ENCODE measurements around the gene MKNK1.

Gene MKNK1

GRCh38 chr1:46595127-46595526, 8.9 kb downstream of the MKNK1 start:
- no peak for DNase-seq (ENCODE audit: low spot score)

DNA sequence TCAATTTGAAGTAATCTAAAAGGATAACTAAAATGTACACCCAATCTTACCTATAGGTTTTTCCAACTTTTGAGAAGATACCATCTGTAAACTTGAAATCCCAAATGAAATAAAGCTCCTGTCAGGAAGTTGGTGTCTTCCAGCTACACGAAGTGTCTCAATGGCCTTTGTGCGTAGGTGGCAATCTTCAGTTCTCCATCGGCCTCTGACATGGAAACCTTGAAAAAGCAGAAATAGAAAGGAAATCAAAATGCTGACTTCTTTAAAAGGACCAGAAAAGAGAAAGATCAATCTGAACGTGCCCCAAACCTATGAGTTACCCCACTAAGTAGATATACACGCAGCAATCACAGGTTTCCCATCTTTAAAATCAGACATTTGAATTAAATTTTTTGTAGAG, 10.0 kb downstream of the MKNK1 start:
- DNase-seq (ENCODE audit: low spot score), result no peak

DNA sequence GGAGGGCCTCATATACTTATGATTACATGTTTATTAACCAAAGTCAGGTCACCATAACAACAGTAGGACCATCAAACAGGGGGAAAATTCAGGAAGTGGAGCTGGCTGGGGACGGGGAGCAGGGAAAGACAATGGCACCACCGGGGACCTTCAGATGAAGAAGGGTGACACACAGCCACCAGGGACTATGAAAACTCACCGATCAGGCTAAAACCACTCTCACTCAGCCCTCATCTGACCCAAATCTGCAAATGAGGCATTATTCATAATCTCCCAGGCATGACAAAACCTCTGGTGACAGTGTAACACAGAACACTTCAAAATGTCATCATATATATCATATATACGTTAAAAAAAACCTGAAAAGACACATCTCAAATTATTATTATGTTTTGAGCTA, 11.2 kb downstream of the MKNK1 start:
- no peak for DNase-seq (ENCODE audit: low spot score)

- DNase-seq (ENCODE audit: low spot score), result no peak
Observed at GRCh38 chr1:46589529-46589928, 14.5 kb downstream of the MKNK1 start.

DNA sequence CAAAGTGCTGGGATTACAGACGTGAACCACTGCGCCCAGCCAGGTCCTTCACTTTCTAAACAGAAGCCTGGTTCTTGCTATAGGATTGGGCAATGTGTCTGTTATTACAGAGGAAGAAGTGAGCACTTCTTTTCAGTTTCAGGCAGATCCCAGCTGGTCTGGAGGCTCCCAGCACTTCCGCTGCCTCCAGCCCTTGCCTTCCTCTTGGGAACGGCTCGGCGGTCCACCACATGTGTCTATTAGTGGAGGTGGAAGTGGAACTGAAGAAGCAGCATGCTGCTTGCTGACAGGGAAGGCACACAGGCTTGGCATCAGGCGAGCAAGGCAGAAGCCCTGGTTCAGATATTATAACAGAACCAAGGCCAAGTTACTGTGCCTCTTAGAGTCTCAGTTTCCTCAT, 17.0 kb downstream of the MKNK1 start:
- DNase-seq (ENCODE audit: low spot score), result no peak

DNA sequence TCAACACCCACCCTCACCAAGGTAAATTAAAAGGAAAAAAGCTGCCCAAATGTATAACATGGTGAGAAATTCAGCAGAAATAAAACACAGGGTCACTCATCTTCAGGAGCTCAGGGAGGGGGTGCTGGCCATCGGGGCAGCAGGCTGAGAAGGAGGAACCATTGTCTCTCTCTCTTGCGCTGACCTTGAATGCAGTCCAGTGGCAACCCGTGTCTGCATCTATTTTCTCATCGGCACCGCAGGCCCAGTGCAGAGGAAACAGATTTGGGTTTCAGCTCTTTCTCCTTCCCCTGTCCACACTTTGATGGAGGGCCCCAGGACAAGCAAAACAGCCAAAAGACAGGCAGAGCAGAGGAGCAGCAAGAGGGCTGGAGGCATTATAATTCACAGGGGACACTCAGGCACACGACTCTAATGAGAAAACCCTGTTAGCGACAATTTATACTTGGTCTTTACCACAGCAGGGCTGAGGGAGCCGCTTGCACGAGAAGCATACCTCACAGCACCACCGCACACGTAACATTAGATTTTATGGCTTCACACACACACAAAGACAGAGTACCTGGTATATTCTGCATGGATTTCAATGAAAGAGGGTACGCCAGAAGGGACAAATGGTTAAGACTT, 18.6 kb downstream of the MKNK1 start:
- no peak for DNase-seq (ENCODE audit: low spot score)

DNA sequence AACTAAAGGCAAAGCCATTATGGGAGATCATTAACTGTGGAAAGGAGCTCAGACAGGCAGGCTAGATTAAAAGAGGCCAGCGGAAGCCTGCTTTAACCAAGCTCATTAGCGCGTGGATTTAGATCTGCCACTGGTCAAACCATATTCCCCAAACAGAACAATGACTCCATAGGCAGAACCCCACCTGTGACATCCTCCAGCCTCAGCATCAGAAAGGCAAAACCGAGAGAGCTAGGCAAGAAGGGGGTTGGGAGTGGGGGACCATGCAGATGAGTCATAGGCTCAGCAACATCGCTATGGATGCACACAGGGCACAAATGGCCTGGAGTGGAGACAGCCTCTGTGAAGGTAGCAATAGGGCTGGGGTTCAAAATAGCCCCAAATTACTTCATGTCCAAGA, 20.6 kb downstream of the MKNK1 start:
- DNase-seq (ENCODE audit: low spot score), result no peak

GRCh38 chr1:46582972-46583371, 21.1 kb downstream of the MKNK1 start:
- DNase-seq (ENCODE audit: low spot score), result no peak

GRCh38 chr1:46581681-46582455, 22.2 kb downstream of the MKNK1 start:
- DNase-seq (ENCODE audit: low spot score), result no peak

DNA sequence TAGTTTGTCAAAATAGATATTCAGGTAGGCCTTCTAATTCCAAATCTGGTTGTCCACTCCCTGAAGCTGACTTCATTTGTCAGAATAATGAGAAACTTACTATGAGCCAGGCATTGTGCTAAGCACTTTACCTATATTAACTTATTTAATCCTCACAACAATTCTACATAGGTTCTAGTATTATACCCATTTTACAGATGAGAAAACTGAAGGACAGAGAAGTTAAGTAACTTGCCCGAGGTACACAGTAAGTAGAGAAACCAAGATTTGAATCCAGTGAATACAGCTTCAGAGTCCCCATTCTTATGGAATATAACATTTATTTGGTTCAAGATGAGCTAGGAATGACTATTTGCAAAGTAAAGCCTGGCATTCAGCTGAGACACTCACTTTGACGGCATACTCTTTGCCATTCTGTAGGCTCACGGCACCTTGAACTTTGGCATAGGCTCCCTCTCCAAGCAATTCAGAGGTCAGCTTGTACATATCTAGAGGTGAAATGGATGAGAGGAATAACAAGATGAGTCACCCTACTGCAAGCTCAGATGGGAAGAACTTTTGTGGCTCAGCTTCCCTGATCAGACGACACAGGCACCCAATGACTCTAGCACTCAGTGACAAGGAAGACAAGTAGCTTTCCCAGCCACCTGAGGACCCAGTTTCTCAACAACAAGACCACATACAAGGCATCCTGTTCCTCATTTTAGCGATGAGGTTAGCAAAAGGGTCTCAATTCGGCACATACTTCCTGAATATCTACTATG, 23.7 kb downstream of the MKNK1 start:
- no peak for DNase-seq (ENCODE audit: low spot score)

DNA sequence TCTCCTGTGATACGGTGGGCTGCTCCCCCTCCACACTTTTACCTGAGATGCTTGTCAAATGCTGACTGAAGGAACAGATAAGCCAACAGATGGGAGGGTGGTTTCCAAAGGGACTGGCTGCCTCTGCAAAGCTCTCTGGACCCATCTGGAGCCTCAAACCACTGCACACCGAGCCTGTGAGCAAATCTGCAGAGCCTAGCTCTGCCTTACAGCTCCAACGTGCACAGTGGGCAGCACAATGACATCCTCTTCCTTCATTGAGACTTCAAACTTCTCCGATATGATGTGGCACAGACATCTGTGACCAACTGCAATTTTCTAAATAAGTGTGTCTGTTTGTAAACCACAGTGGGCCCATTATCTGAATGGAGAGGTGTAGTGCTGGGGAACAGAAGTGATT, 26.4 kb downstream of the MKNK1 start:
- no peak for DNase-seq (ENCODE audit: low spot score)

- DNase-seq (ENCODE audit: low spot score), result no peak
Observed at GRCh38 chr1:46576596-46576995, 27.5 kb downstream of the MKNK1 start.

DNA sequence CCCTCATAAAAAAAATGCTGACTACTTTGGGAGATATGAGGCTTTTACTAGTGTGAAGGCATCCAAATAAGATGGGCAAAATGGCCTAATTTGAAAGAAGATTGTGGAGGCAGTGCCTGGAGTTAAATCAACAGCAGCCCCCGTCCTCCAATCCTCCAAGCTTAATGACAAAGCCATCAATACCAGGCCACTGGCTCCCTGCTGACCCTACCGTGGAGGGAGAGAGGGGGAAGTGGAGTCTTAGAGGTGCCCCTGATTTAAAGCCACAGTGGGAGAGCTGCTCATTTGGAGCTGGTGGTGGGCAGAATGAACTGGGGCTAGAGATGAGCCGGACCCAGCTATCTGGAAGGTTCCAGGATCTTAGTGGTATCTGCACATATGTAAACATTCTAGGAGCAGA, 28.3 kb downstream of the MKNK1 start:
- peak; percentile 29 for DNase-seq (ENCODE audit: low spot score)

DNA sequence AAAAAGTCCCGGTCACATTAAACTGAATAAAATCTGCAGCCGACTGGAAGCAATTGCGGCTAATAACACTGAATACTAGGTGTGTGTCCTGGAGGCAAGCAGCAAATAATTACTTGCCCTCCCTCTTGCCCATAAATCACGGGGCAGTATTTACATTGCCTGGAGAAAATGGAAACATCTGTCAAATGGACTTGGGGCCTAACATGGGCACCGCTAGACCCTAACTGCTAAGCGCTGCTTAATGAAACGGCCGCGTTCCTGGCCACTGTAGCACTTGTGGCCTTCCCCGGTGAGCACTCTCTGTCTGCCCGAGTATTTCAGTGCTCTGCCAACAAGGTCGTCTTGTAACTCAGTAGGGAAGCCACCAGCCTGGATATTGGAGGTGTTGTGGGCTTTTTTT, 28.8 kb downstream of the MKNK1 start:
- DNase-seq (ENCODE audit: low spot score), result no peak

- no peak for DNase-seq (ENCODE audit: low spot score)
Observed at GRCh38 chr1:46571691-46572225, 32.3 kb downstream of the MKNK1 start.

GRCh38 chr1:46569884-46570725, 34.0 kb downstream of the MKNK1 start:
- no peak for DNase-seq (ENCODE audit: low spot score)

DNA sequence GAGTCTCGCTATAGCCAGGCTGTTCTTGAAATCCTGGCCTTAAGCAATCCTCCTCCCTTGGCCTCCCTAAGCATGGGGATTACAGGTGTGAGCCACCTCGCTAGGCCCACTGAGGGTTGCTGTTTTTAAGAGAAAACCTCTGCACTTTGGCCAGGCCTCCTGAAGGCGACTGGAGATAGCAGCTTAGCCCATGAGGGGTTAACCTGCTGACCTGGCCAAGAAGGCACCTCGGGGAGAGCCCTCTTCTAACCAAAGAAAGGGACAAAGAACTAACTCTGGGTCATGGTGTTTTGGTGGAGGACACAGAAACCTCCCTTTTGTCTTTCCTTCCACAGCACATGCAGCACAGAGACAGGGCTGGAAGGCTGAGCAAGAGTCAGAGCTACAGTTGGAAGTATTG, 35.0 kb downstream of the MKNK1 start:
- no peak for DNase-seq (ENCODE audit: low spot score)

DNA sequence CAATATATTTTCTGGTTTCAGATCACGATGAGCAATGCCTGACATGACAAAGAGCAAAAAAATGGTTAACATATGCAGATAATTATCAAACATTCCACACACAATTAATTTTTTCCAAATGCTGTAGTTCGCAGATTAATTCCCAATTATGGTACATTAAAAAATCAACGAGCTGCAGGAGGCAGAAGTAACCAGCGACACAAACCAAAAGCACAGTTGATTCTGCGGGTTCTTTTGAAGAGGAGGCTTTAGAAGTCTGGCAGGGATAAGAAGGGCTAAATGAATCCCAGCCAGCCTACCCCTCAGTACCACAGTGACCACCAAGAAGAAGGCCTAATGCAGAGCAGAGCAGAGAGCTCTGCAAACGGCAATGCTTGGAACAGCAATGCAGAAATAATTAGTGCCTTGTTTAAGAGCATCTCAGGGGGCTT, 35.6 kb downstream of the MKNK1 start:
- no peak for DNase-seq (ENCODE audit: low spot score)

GRCh38 chr1:46563341-46563740, 40.7 kb downstream of the MKNK1 start:
- DNase-seq (ENCODE audit: low spot score), result no peak

- no peak for DNase-seq (ENCODE audit: low spot score)
Observed at GRCh38 chr1:46562498-46562897, 41.6 kb downstream of the MKNK1 start.

DNA sequence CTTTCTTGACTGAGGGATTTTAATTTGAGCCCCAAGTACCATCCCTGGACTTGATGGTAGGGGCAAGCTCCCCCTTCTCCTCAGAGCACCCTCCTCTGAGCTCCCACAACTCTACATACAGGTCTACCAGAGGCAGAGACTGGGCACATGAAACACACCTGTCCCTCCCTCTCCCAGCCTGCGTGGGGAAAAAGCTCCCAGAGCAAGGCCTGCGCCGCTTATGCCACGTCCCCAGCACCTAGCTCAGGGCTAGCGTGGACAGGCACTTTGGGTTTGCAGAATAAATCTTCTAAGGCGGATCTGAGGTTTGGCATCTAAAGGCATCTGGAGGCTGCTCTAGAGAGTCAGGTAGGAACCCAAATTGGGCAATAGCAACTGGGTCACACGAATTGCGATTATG, 45.1 kb downstream of the MKNK1 start:
- no peak for DNase-seq (ENCODE audit: low spot score)
